Measurements from ENCODE around the gene MAN2A2. TPM values are rescaled to one million over a fixed set of nuclear protein-coding genes. Genes with fewer than 3 reads are reported as not detected.

MAN2A2 gene
- total and polyA plus RNA-seq, 2 donors (not counting 1 experiment from before 2014, with no cell fraction given) = 11.3 to 36.0 TPM

DNA sequence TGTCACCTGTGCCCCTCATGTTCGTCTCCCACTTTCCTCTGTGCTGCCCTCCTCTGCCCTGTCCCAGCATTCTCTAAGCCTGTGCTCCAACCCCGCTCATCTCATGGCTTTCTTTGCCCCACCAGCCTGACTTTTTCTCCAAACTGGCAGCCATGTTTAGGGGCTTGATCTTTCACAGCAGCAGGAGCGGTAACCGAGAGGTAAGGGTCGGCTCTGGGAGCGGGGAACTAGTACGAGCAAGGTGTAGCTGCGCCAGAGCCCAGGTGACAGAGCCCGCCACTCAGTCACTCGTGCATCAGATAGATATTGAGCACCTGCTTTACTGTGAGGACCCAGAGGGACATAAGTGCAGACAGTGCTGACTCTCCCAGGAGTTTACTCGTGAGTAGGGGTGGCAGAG lies 13.4 kb downstream of the MAN2A2 start:
- Histone ChIP-seq H3K4me2 (ENCODE audit: extremely low read depth, insufficient read depth, low read length) (no peak overlapping the region), H3K9me3 (ENCODE audit: control insufficient read depth, insufficient read depth, low read depth, low read length) (no peaks in the 10 kb centered on the region), H3K9ac (ENCODE audit: insufficient read depth, low read length) (no peak overlapping the region), H3K79me2 (ENCODE audit: control insufficient read depth, insufficient read depth, low read length) (no peaks in the 10 kb centered on the region), H3K27me3 (ENCODE audit: control insufficient read depth, insufficient read depth, low read length) (no peaks in the 10 kb centered on the region), H2AFZ (ENCODE audit: low read length) (no peak overlapping the region), H4K20me1 (ENCODE audit: control insufficient read depth, extremely low read depth, insufficient read depth, low read length) (no peaks in the 10 kb centered on the region), H3K36me3 (ENCODE audit: control insufficient read depth, insufficient read depth, low read length) (peaks cover 24% of the 10 kb centered on the region), H3K4me3 (replicated peaks in 1 of 4; ENCODE audit: control extremely low read depth in 1 of 4, insufficient read depth in 1 of 4, low read depth in 3 of 4, low read length in 4 of 4) (no peak overlapping the region), H3K27ac (ENCODE audit: insufficient read depth, low read length) (no peak overlapping the region), H3K4me1 (ENCODE audit: control insufficient read depth, extremely low read depth, insufficient read depth, low read length) (no peaks in the 10 kb centered on the region)
- no peak for DNase-seq (ENCODE audit: low read depth in 2 of 2)
- TF ChIP-seq, protein P1, sequence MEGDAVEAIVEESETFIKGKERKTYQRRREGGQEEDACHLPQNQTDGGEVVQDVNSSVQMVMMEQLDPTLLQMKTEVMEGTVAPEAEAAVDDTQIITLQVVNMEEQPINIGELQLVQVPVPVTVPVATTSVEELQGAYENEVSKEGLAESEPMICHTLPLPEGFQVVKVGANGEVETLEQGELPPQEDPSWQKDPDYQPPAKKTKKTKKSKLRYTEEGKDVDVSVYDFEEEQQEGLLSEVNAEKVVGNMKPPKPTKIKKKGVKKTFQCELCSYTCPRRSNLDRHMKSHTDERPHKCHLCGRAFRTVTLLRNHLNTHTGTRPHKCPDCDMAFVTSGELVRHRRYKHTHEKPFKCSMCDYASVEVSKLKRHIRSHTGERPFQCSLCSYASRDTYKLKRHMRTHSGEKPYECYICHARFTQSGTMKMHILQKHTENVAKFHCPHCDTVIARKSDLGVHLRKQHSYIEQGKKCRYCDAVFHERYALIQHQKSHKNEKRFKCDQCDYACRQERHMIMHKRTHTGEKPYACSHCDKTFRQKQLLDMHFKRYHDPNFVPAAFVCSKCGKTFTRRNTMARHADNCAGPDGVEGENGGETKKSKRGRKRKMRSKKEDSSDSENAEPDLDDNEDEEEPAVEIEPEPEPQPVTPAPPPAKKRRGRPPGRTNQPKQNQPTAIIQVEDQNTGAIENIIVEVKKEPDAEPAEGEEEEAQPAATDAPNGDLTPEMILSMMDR (conservative IDR thresholded peaks at IDR 0.05 in 1 of 2, IDR thresholded peaks at IDR 0.05 in 1 of 2; ENCODE audit: low read depth in 1 of 2, low read length in 2 of 2) = no peak
- TF ChIP-seq EZH2 (IDR thresholded peaks at IDR 0.05; ENCODE audit: low read length, missing control alignments) = no peak

DNA sequence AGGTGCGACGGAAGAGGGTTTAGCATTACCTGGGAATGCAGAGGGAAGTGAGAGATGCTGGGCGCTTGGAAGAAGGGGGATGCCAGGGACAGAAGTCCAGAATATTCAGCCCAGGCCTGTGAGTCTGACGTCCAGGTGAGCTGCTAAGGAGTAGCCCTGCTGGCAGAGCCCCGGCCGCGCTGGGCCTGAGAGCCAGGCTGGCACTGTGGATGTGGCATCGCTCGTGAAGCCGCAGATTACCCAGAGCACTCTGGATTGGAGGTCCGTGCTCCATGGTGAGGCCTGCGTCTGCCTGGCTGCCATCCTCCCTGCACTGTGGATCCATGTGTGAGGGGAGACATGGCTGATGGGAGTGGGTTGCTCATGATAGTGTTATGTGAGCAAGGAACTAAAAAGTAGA lies 14.5 kb downstream of the MAN2A2 start:
- DNase-seq (ENCODE audit: low read depth in 2 of 2) = no peak
- H3K79me2 ChIP-seq (ENCODE audit: control insufficient read depth, insufficient read depth, low read length) = no peaks in the 10 kb centered on the region
- no peak overlapping the region for H3K9ac ChIP-seq (ENCODE audit: insufficient read depth, low read length)
- no peak overlapping the region for H3K4me3 ChIP-seq (replicated peaks in 1 of 4; ENCODE audit: control extremely low read depth in 1 of 4, insufficient read depth in 1 of 4, low read depth in 3 of 4, low read length in 4 of 4)
- peaks cover 22% of the 10 kb centered on the region for H3K36me3 ChIP-seq (ENCODE audit: control insufficient read depth, insufficient read depth, low read length)
- H3K4me2 ChIP-seq (ENCODE audit: extremely low read depth, insufficient read depth, low read length) = no peak overlapping the region
- H3K4me1 ChIP-seq (ENCODE audit: control insufficient read depth, extremely low read depth, insufficient read depth, low read length) = no peaks in the 10 kb centered on the region
- no peaks in the 10 kb centered on the region for H3K9me3 ChIP-seq (ENCODE audit: control insufficient read depth, insufficient read depth, low read depth, low read length)
- H2AFZ ChIP-seq (ENCODE audit: low read length) = no peak overlapping the region
- H3K27ac ChIP-seq (ENCODE audit: insufficient read depth, low read length) = no peak overlapping the region
- H4K20me1 ChIP-seq (ENCODE audit: control insufficient read depth, extremely low read depth, insufficient read depth, low read length) = no peaks in the 10 kb centered on the region
- no peaks in the 10 kb centered on the region for H3K27me3 ChIP-seq (ENCODE audit: control insufficient read depth, insufficient read depth, low read length)
- no peak for TF ChIP-seq EZH2 (IDR thresholded peaks at IDR 0.05; ENCODE audit: low read length, missing control alignments)
- TF ChIP-seq, protein P1 (conservative IDR thresholded peaks at IDR 0.05 in 1 of 2, IDR thresholded peaks at IDR 0.05 in 1 of 2; ENCODE audit: low read depth in 1 of 2, low read length in 2 of 2) = no peak

DNA sequence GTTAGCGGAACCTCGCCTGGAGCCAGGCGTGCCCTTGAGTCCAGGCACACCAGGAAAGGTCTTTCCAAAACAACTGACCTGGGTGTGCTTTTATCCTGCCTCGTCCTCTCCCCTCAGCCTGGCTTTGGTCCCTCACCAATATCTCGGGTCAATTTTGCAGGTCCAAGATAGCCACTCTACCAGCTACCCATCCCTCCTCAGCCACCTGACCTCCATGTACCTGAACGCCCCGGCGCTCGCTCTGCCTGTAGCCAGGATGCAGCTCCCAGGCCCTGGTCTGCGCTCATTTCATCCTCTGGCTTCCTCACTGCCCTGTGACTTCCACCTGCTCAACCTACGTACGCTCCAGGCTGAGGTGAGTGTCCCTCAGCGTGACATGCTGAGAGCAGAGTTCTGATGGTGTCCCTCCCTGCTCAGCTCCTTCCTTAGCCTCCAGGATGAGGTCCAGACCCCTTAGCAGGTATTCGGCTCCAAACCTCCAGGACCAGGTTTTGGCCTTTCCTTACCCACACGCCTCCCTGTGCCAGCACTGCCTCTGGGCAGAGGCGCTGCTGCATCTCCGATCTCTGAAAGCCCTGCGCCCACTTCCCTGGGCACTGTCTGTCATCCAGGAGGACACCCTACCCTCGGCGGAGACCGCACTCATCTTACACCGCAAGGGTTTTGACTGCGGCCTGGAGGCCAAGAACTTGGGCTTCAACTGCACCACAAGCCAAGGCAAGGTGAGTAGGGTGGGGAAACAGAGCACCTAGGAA lies 15.1 kb downstream of the MAN2A2 start:
- Histone ChIP-seq H3K4me3 (replicated peaks in 1 of 4; ENCODE audit: control extremely low read depth in 1 of 4, insufficient read depth in 1 of 4, low read depth in 3 of 4, low read length in 4 of 4) (no peak overlapping the region), H2AFZ (ENCODE audit: low read length) (no peak overlapping the region), H4K20me1 (ENCODE audit: control insufficient read depth, extremely low read depth, insufficient read depth, low read length) (no peaks in the 10 kb centered on the region), H3K27ac (ENCODE audit: insufficient read depth, low read length) (no peak overlapping the region), H3K79me2 (ENCODE audit: control insufficient read depth, insufficient read depth, low read length) (no peaks in the 10 kb centered on the region), H3K4me2 (ENCODE audit: extremely low read depth, insufficient read depth, low read length) (no peak overlapping the region), H3K9me3 (ENCODE audit: control insufficient read depth, insufficient read depth, low read depth, low read length) (no peaks in the 10 kb centered on the region), H3K36me3 (ENCODE audit: control insufficient read depth, insufficient read depth, low read length) (peaks cover 19% of the 10 kb centered on the region), H3K27me3 (ENCODE audit: control insufficient read depth, insufficient read depth, low read length) (no peaks in the 10 kb centered on the region), H3K9ac (ENCODE audit: insufficient read depth, low read length) (no peak overlapping the region), H3K4me1 (ENCODE audit: control insufficient read depth, extremely low read depth, insufficient read depth, low read length) (no peaks in the 10 kb centered on the region)
- DNase-seq (ENCODE audit: low read depth in 2 of 2) = no peak
- TF ChIP-seq, protein P1 (conservative IDR thresholded peaks at IDR 0.05 in 1 of 2, IDR thresholded peaks at IDR 0.05 in 1 of 2; ENCODE audit: low read depth in 1 of 2, low read length in 2 of 2) = no peak
- TF ChIP-seq EZH2 (IDR thresholded peaks at IDR 0.05; ENCODE audit: low read length, missing control alignments) = no peak
